C4-2B (cell line): Measurements from ENCODE around the gene GRM4.

Experiments
- ZFX ChIP-seq: fragments of 450-650 bp; IDR thresholded peaks from 2 replicates; pipeline ENCODE4 v1.6.1; 2017
- TF ChIP-seq, protein P1 (sequence below): fragments of 450-650 bp; conservative IDR thresholded peaks from 2 replicates; pipeline ENCODE4 v1.5.1; 2017; ENCODE audit warnings: mild to moderate bottlenecking

DNA sequence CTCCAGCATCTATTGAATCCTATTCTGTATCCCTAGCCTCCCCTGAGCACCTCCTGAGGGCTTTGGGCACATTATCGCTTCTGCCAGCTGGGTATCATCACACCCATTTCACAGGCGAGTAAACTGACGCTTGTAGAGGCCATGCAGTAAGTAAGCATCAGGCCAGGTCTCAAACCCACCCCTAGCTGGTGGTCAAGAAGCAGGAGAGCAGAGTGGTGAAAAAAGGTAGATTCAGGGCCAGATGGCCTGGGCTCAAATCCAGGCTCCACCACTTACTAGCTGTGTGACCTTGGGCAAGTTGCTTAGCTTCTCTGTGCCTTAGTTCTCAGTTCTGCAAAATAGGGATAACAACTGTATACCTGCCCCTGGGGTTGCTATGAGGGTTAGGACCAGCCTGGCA lies 19.9 kb downstream of the GRM4 start:
- TF ChIP-seq, protein P1, sequence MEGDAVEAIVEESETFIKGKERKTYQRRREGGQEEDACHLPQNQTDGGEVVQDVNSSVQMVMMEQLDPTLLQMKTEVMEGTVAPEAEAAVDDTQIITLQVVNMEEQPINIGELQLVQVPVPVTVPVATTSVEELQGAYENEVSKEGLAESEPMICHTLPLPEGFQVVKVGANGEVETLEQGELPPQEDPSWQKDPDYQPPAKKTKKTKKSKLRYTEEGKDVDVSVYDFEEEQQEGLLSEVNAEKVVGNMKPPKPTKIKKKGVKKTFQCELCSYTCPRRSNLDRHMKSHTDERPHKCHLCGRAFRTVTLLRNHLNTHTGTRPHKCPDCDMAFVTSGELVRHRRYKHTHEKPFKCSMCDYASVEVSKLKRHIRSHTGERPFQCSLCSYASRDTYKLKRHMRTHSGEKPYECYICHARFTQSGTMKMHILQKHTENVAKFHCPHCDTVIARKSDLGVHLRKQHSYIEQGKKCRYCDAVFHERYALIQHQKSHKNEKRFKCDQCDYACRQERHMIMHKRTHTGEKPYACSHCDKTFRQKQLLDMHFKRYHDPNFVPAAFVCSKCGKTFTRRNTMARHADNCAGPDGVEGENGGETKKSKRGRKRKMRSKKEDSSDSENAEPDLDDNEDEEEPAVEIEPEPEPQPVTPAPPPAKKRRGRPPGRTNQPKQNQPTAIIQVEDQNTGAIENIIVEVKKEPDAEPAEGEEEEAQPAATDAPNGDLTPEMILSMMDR = no peak
- TF ChIP-seq ZFX = no peak
